SK-N-SH (cell line): ENCODE results near the gene OXSR1.

ENCODE experiments used
- EZH2phosphoT487 ChIP-seq: fragments of 200-600 bp; sonication (generic); IDR thresholded peaks from 2 replicates; pipeline ENCODE4 v1.6.1; 2017; ENCODE audit warnings: low read depth, mixed run types, mild to moderate bottlenecking, antibody characterized with exemption, moderate library complexity, borderline replicate concordance
- FOXJ3 ChIP-seq: sonication (generic); formaldehyde crosslinking; IDR thresholded peaks from 2 replicates; pipeline ENCODE4 v1.5.1; 2020; ENCODE audit warnings: mild to moderate bottlenecking, missing genetic modification reagents
- GABPA ChIP-seq: IDR thresholded peaks from 2 replicates; pipeline ENCODE4 v1.4.0; 2012; ENCODE audit warnings: low read depth, mild to moderate bottlenecking
- JUND ChIP-seq: IDR thresholded peaks from 2 replicates; pipeline ENCODE4 v1.4.0; 2012
- MXI1 ChIP-seq: IDR thresholded peaks from 2 replicates; pipeline ENCODE4 v1.6.1; 2012; ENCODE audit warnings: mild to moderate bottlenecking, low read depth, low read length, improper control_type of control experiment
- NFIC ChIP-seq: IDR thresholded peaks from 2 replicates; pipeline ENCODE4 v1.4.0; 2012; ENCODE audit warnings: borderline replicate concordance
- POLR2AphosphoS5 ChIP-seq: IDR thresholded peaks from 2 replicates; pipeline ENCODE4 v1.6.1; 2012; ENCODE audit warnings: low read depth, low read length
- RAD21 ChIP-seq: IDR thresholded peaks from 2 replicates; pipeline ENCODE4 v1.6.1; 2012; ENCODE audit warnings: mild to moderate bottlenecking, low read length
- SIN3A ChIP-seq: IDR thresholded peaks from 2 replicates; pipeline ENCODE4 v1.6.1; 2012; ENCODE audit warnings: low read depth, mild to moderate bottlenecking, low read length, moderate library complexity, borderline replicate concordance
- SMC3 ChIP-seq: IDR thresholded peaks from 2 replicates; pipeline ENCODE4 v1.6.1; 2012; ENCODE audit warnings: low read depth, low read length, improper control_type of control experiment
- TAF1 ChIP-seq: IDR thresholded peaks from 2 replicates; pipeline ENCODE4 v1.6.1; 2012; ENCODE audit warnings: low read depth, mild to moderate bottlenecking, low read length, moderate library complexity, borderline replicate concordance
- USF1 ChIP-seq: IDR thresholded peaks from 2 replicates; pipeline ENCODE4 v1.4.0; 2012; ENCODE audit warnings: low read depth, borderline replicate concordance
- TF ChIP-seq, protein P1 (sequence below): fragments of 200-600 bp; sonication (generic); IDR thresholded peaks from 2 replicates; pipeline ENCODE4 v1.6.1; 2017; ENCODE audit warnings: antibody characterized with exemption, mild to moderate bottlenecking, moderate library complexity

DNA sequence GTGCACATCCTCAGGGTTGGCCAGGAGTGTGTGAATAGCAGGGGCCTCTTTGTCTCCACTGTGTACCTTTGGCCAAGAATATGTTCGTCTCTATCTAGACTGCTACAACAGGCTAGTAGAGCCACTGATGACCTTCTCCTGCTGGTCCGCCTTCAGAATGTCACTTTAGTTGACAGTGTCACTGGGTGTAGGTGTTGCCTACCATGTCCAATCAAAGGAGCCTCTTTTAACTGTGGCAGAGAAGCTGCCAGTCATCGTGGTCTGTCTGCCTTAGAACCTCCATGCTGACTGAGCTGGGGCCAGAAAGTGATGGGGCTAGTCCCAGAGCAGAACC is 40.1 kb downstream of the OXSR1 start:
- TF ChIP-seq POLR2AphosphoS5: no peak
- TF ChIP-seq, protein P1, sequence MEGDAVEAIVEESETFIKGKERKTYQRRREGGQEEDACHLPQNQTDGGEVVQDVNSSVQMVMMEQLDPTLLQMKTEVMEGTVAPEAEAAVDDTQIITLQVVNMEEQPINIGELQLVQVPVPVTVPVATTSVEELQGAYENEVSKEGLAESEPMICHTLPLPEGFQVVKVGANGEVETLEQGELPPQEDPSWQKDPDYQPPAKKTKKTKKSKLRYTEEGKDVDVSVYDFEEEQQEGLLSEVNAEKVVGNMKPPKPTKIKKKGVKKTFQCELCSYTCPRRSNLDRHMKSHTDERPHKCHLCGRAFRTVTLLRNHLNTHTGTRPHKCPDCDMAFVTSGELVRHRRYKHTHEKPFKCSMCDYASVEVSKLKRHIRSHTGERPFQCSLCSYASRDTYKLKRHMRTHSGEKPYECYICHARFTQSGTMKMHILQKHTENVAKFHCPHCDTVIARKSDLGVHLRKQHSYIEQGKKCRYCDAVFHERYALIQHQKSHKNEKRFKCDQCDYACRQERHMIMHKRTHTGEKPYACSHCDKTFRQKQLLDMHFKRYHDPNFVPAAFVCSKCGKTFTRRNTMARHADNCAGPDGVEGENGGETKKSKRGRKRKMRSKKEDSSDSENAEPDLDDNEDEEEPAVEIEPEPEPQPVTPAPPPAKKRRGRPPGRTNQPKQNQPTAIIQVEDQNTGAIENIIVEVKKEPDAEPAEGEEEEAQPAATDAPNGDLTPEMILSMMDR: no peak
- no peak for TF ChIP-seq FOXJ3
- no peak for TF ChIP-seq EZH2phosphoT487
- no peak for TF ChIP-seq GABPA
- TF ChIP-seq MXI1: no peak
- no peak for TF ChIP-seq TAF1
- no peak for TF ChIP-seq USF1
- no peak for TF ChIP-seq JUND
- TF ChIP-seq NFIC: no peak
- TF ChIP-seq SIN3A: no peak
- TF ChIP-seq SMC3: no peak
- no peak for TF ChIP-seq RAD21
